H1 (cell line): ENCODE measurements around the gene PCDH19. TPM values are rescaled to one million over a fixed set of nuclear protein-coding genes. Genes with fewer than 3 reads are reported as not detected.

Experiments
- CTCF ChIA-PET: fragments of 300-600 bp; sonication (Branson Sonifier 250); formaldehyde crosslinking; loops from one replicate; lab custom pipeline; 2021; ENCODE audit not compliant: partially characterized antibody; lab: Charles Lee
- POLR2A ChIA-PET: fragments of 300-600 bp; sonication (Branson Sonifier 250); formaldehyde crosslinking; loops from one replicate; lab custom pipeline; 2021; ENCODE audit warnings: inconsistent platforms; ENCODE audit not compliant: partially characterized antibody; lab: Charles Lee
- DNase-seq, 2 experiments: peaks; one replicate each; pipeline versions ENCODE4 v3.0.0 to v3.0.0-alpha.2; 2010 to 2022; ENCODE audit warnings: low spot score in 2 of 2, low read depth in 1 of 2, mixed read lengths in 1 of 2
- FAIRE-seq: peaks from 2 replicates; lab custom pipeline; 2011; peaks lifted over from hg19 to GRCh38; lab: Jason Lieb, UNC
- H2AFZ ChIP-seq: 2 replicates; pipeline ENCODE4 v1.8.1; 2012; ENCODE audit warnings: low read length, inconsistent platforms
- H2AK5ac ChIP-seq: 2 replicates; pipeline ENCODE4 v1.6.1; 2013; ENCODE audit warnings: low read depth, low read length
- H2BK120ac ChIP-seq: replicated peaks from 2 replicates; pipeline ENCODE3; 2013; ENCODE audit warnings: low read depth, low read length, inconsistent platforms
- H2BK12ac ChIP-seq: 2 replicates; pipeline ENCODE4 v1.6.1; 2013; ENCODE audit warnings: low read depth, low read length
- H2BK15ac ChIP-seq: 2 replicates; pipeline ENCODE4 v1.6.1; 2013; ENCODE audit warnings: low read length
- H2BK20ac ChIP-seq: 2 replicates; pipeline ENCODE4 v1.6.1; 2013; ENCODE audit warnings: low read length
- H2BK5ac ChIP-seq: 2 replicates; pipeline ENCODE4 v1.6.1; 2013; ENCODE audit warnings: low read depth, low read length
- H3K14ac ChIP-seq: 2 replicates; pipeline ENCODE4 v1.6.1; 2013; ENCODE audit warnings: inconsistent platforms; ENCODE audit not compliant: insufficient read length
- H3K18ac ChIP-seq: 2 replicates; pipeline ENCODE4 v1.6.1; 2013; ENCODE audit warnings: low read length; ENCODE audit errors: extremely low read depth
- H3K23ac ChIP-seq: 2 replicates; pipeline ENCODE4 v1.6.1; 2013; ENCODE audit warnings: inconsistent platforms; ENCODE audit not compliant: insufficient read length
- H3K23me2 ChIP-seq: 2 replicates; pipeline ENCODE4 v1.6.1; 2013; ENCODE audit warnings: low read depth, low read length
- H3K27ac ChIP-seq: 2 replicates; pipeline ENCODE4 v1.6.1; 2011; ENCODE audit warnings: low read depth, low read length, inconsistent platforms
- H3K27me3 ChIP-seq, 4 experiments: replicated peaks in 1 of 4; 1 replicate in 1 of 4; 2 replicates in 3 of 4; pipeline versions ENCODE4 v1.6.1 to v1.8.1; 2011 to 2013; ENCODE audit warnings: low read length in 3 of 4, mild to moderate bottlenecking in 3 of 4, inconsistent platforms in 2 of 4, mixed read lengths in 2 of 4, moderate library complexity in 1 of 4; ENCODE audit not compliant: control insufficient read depth in 3 of 4, insufficient read depth in 3 of 4; ENCODE audit errors: extremely low read depth in 1 of 4
- H3K36me3 ChIP-seq, 4 experiments: 2 replicates each; pipeline versions ENCODE4 v1.6.1 to v1.8.1; 2011 to 2013; ENCODE audit warnings: mild to moderate bottlenecking in 4 of 4, low read length in 3 of 4, moderate library complexity in 2 of 4, control low read depth in 1 of 4, inconsistent platforms in 1 of 4; ENCODE audit not compliant: insufficient read depth in 4 of 4, control insufficient read depth in 2 of 4
- H3K4ac ChIP-seq: replicated peaks from 2 replicates; pipeline ENCODE3; 2013; ENCODE audit warnings: low read length, low read depth, mixed read lengths, inconsistent platforms; ENCODE audit not compliant: insufficient read length
- H3K4me1 ChIP-seq, 4 experiments: replicated peaks in 1 of 4; 1 replicate in 1 of 4; 2 replicates in 3 of 4; pipeline versions ENCODE4 v1.6.1 to v1.8.1; 2011 to 2013; ENCODE audit warnings: low read length in 3 of 4, inconsistent platforms in 2 of 4, mixed read lengths in 1 of 4; ENCODE audit not compliant: insufficient read depth in 4 of 4, control insufficient read depth in 3 of 4
- H3K4me2 ChIP-seq, 2 experiments: 2 replicates each; pipeline versions ENCODE4 v1.6.1 to v1.8.1; 2011 to 2013; ENCODE audit warnings: low read depth in 2 of 2, low read length in 2 of 2, control low read depth in 1 of 2, inconsistent platforms in 1 of 2, mild to moderate bottlenecking in 1 of 2; ENCODE audit not compliant: insufficient read depth in 1 of 2
- H3K4me3 ChIP-seq, 4 experiments: fragments of 200-600, 300-600 bp in 1 of 4; sonication (generic), shearing (Covaris generic), sonication (Bioruptor Twin) in 1 of 4; 2 replicates each; pipeline versions ENCODE4 v1.5.1 to v1.8.1; 2011 to 2016; ENCODE audit warnings: low read length in 4 of 4, low read depth in 3 of 4, control low read depth in 2 of 4, inconsistent platforms in 2 of 4, mild to moderate bottlenecking in 2 of 4, mixed read lengths in 1 of 4, moderate library complexity in 1 of 4; ENCODE audit not compliant: insufficient read depth in 2 of 4; ENCODE audit errors: extremely low read depth in 1 of 4
- H3K56ac ChIP-seq: replicated peaks from 2 replicates; pipeline ENCODE3; 2013; ENCODE audit warnings: low read depth, mild to moderate bottlenecking, mixed read lengths, low read length, inconsistent platforms; ENCODE audit not compliant: insufficient read length
- H3K79me1 ChIP-seq: 2 replicates; pipeline ENCODE4 v1.6.1; 2013; ENCODE audit warnings: low read depth, low read length, control low read depth
- H3K79me2 ChIP-seq, 2 experiments: 2 replicates each; pipeline versions ENCODE4 v1.6.1 to v1.8.1; 2012 to 2013; ENCODE audit warnings: low read length in 2 of 2, mild to moderate bottlenecking in 2 of 2, inconsistent platforms in 1 of 2; ENCODE audit not compliant: insufficient read depth in 2 of 2, control insufficient read depth in 1 of 2
- H3K9ac ChIP-seq, 4 experiments: replicated peaks in 1 of 4; 1 replicate in 1 of 4; 2 replicates in 3 of 4; pipeline versions ENCODE4 v1.6.1 to v1.8.1; 2011 to 2013; ENCODE audit warnings: low read depth in 3 of 4, low read length in 3 of 4, control low read depth in 2 of 4, mild to moderate bottlenecking in 2 of 4, moderate library complexity in 2 of 4, inconsistent platforms in 1 of 4; ENCODE audit errors: extremely low read depth in 1 of 4
- H3K9me3 ChIP-seq, 2 experiments: 2 replicates each; pipeline versions ENCODE4 v1.6.1 to v1.8.1; 2012 to 2013; ENCODE audit warnings: mild to moderate bottlenecking in 2 of 2, moderate library complexity in 2 of 2, control low read depth in 1 of 2, inconsistent platforms in 1 of 2, low read depth in 1 of 2, low read length in 1 of 2, mixed read lengths in 1 of 2; ENCODE audit not compliant: insufficient read depth in 2 of 2
- H4K20me1 ChIP-seq, 2 experiments: replicated peaks in 1 of 2; 2 replicates each; pipeline versions ENCODE3 to v1.8.1; 2011 to 2013; ENCODE audit warnings: inconsistent platforms in 2 of 2, low read length in 2 of 2, mild to moderate bottlenecking in 1 of 2; ENCODE audit not compliant: insufficient read depth in 2 of 2, control insufficient read depth in 1 of 2
- H4K5ac ChIP-seq: 2 replicates; pipeline ENCODE4 v1.6.1; 2013; ENCODE audit warnings: low read length, low read depth, mixed read lengths, inconsistent platforms; ENCODE audit not compliant: insufficient read length
- H4K8ac ChIP-seq: 2 replicates; pipeline ENCODE4 v1.8.0; 2013; ENCODE audit warnings: mild to moderate bottlenecking, moderate library complexity, low read length, inconsistent platforms; ENCODE audit not compliant: insufficient read depth; ENCODE audit errors: extremely low read depth
- H4K91ac ChIP-seq: replicated peaks from 2 replicates; pipeline ENCODE3; 2013; ENCODE audit warnings: low read length, mixed read lengths, inconsistent platforms; ENCODE audit not compliant: insufficient read length
- ASH2L ChIP-seq: fragments of 200-600, 300-600 bp; sonication (generic); IDR thresholded peaks from one replicate; pipeline ENCODE4 v1.7.1; 2017; ENCODE audit warnings: low read length
- ATF2 ChIP-seq: IDR thresholded peaks from 2 replicates; pipeline ENCODE4 v1.6.1; 2012; ENCODE audit warnings: low read length, inconsistent platforms
- CREB1 ChIP-seq: IDR thresholded peaks from 2 replicates; pipeline ENCODE4 v1.6.1; 2012; ENCODE audit warnings: inconsistent platforms
- CTCF ChIP-seq, 3 experiments: IDR thresholded peaks; 1 replicate in 2 of 3; 2 replicates in 1 of 3; pipeline versions ENCODE4 v1.5.1 to v1.6.1; 2011; ENCODE audit warnings: low read length in 3 of 3, mild to moderate bottlenecking in 3 of 3, inconsistent platforms in 2 of 3, low read depth in 1 of 3, moderate library complexity in 1 of 3; ENCODE audit not compliant: insufficient read depth in 1 of 3; ENCODE audit errors: control extremely low read depth in 1 of 3
- HDAC2 ChIP-seq, 2 experiments: fragments of 300-600 bp in 1 of 2; sonication (generic) in 1 of 2; IDR thresholded peaks; 2 replicates each; pipeline ENCODE4 v1.6.1; 2011 to 2012; ENCODE audit warnings: low read depth in 2 of 2, low read length in 2 of 2, mild to moderate bottlenecking in 2 of 2, moderate library complexity in 2 of 2, borderline replicate concordance in 1 of 2, inconsistent platforms in 1 of 2
- KDM5A ChIP-seq: fragments of 200-600 bp; IDR thresholded peaks from 2 replicates; pipeline ENCODE4 v1.7.1; 2012; ENCODE audit warnings: mild to moderate bottlenecking, low read length, inconsistent platforms, mixed read lengths
- NANOG ChIP-seq: IDR thresholded peaks from 2 replicates; pipeline ENCODE4 v1.6.1; 2011; ENCODE audit warnings: low read length, low read depth, mild to moderate bottlenecking, inconsistent platforms; ENCODE audit not compliant: insufficient read depth, poor library complexity, severe bottlenecking
- RAD21 ChIP-seq, 2 experiments: IDR thresholded peaks in 1 of 2; conservative IDR thresholded peaks in 1 of 2; 2 replicates each; pipeline ENCODE4 v1.6.1; 2011; ENCODE audit warnings: low read depth in 2 of 2, low read length in 2 of 2, improper control_type of control experiment in 1 of 2, inconsistent platforms in 1 of 2, mild to moderate bottlenecking in 1 of 2, moderate library complexity in 1 of 2
- SIX5 ChIP-seq: IDR thresholded peaks from 2 replicates; pipeline ENCODE4 v1.6.1; 2011; ENCODE audit warnings: mild to moderate bottlenecking, low read depth, low read length
- ZNF274 ChIP-seq: IDR thresholded peaks from 2 replicates; pipeline ENCODE4 v1.7.0; 2012; ENCODE audit warnings: low read length, borderline replicate concordance; ENCODE audit errors: extremely low read depth
- WGBS, 2 experiments: shearing (Covaris generic) in 1 of 2; methylation state at CpG; one replicate each; pipeline versions ENCODE4 v1.1.6 to v1.1.7; 2013 to 2015; ENCODE audit warnings: low lambda C conversion rate in 2 of 2, mixed read lengths in 2 of 2, inconsistent platforms in 1 of 2, low coverage in 1 of 2, missing lambda C conversion rate in 1 of 2; ENCODE audit not compliant: insufficient replicate concordance in 2 of 2, insufficient coverage in 1 of 2, insufficient read length in 1 of 2; ENCODE audit errors: extremely low coverage in 1 of 2, missing lambda C conversion rate in 1 of 2; 5-methylcytosine and 5-hydroxymethylcytosine counted together
- polyA plus RNA-seq, 7 experiments: library from polyadenylated mRNA; depleted of rRNA in 3 of 7; stranded (reverse) in 5 of 7; unstranded in 2 of 7; fragments of >200 nt in 5 of 7; fragments of 200-250 nt in 2 of 7; gene quantifications; 1 replicate in 5 of 7; 2 replicates in 1 of 7; 4 replicates in 1 of 7; pipeline versions ENCODE4 v1.2.1 to v1.2.3, GENCODE V29; 2011 to 2013; ENCODE audit warnings: missing spikeins in 2 of 7, mixed read lengths in 2 of 7
- total RNA-seq: library from RNA; stranded (reverse); fragmentation: NEBNext Ultra II Directional; extraction: Animal tissue kit (Norgen Biotek cat#: 25700); gene quantifications from 2 replicates; pipeline ENCODE4 v1.2.1, GENCODE V29; 2021

The PCDH19 gene
- total and polyA plus RNA-seq, 2 of the 8 experiments (the other 6 are each of a cell fraction or from before 2014, with no cell fraction given): 0.12 to 1.2 TPM

- H2BK20ac ChIP-seq: no peak overlapping the region
- H4K8ac ChIP-seq: no peak overlapping the region
- 87% methylated on average over 6 of the region's 6 CpGs; no CpG with 5 or more reads in 1 of the 2 experiments for WGBS, 2 experiments
- no peaks in the 10 kb centered on the region for H3K79me2 ChIP-seq
- no peak overlapping the region for H3K23ac ChIP-seq
- no peak overlapping the region for H3K18ac ChIP-seq
- no peak overlapping the region for H3K9ac ChIP-seq
- H3K23me2 ChIP-seq: no peaks in the 10 kb centered on the region
- H2BK5ac ChIP-seq: no peak overlapping the region
- H4K20me1 ChIP-seq: no peaks in the 10 kb centered on the region
- H4K91ac ChIP-seq: no peak overlapping the region
- no peak overlapping the region for H3K4me3 ChIP-seq
- no peak overlapping the region for H2AK5ac ChIP-seq
- H2AFZ ChIP-seq: no peak overlapping the region
- no peaks in the 10 kb centered on the region for H3K36me3 ChIP-seq
- no peak overlapping the region for H3K27ac ChIP-seq
- no peaks in the 10 kb centered on the region for H3K4me1 ChIP-seq
- DNase-seq (no peak), FAIRE-seq (no peak)
- ChIA-PET POLR2A (no interaction called here), CTCF (no interaction called here)
- H3K4ac ChIP-seq: no peak overlapping the region
- H3K79me1 ChIP-seq: no peaks in the 10 kb centered on the region
- H3K4me2 ChIP-seq: no peak overlapping the region
- no peaks in the 10 kb centered on the region for H3K27me3 ChIP-seq
- no peak overlapping the region for H3K14ac ChIP-seq
- H2BK12ac ChIP-seq: no peak overlapping the region
- H3K9me3 ChIP-seq: no peaks in the 10 kb centered on the region
- H4K5ac ChIP-seq: no peak overlapping the region
- no peak overlapping the region for H3K56ac ChIP-seq
- no peak overlapping the region for H2BK120ac ChIP-seq
- TF ChIP-seq ASH2L (no peak), CTCF (IDR thresholded peaks at IDR 0.05; ENCODE audit: control extremely low read depth in 1 of 3, insufficient read depth in 1 of 3, low read depth in 1 of 3, low read length in 3 of 3) (no peak), ZNF274 (no peak), SIX5 (no peak), NANOG (no peak), KDM5A (no peak), ATF2 (no peak), CREB1 (no peak), HDAC2 (IDR thresholded peaks at IDR 0.05; ENCODE audit: borderline replicate concordance in 1 of 2, low read depth in 2 of 2, low read length in 2 of 2) (no peak), RAD21 (IDR thresholded peaks at IDR 0.05 in 1 of 2, conservative IDR thresholded peaks at IDR 0.05 in 1 of 2; ENCODE audit: low read depth in 2 of 2, low read length in 2 of 2) (no peak)
- no peak overlapping the region for H2BK15ac ChIP-seq
Observed at GRCh38 chrX:100328351-100328750, 81.7 kb downstream of the PCDH19 start.
